ENCODE results near the gene CD247. TPM values are rescaled to one million over a fixed set of nuclear protein-coding genes. Genes with fewer than 3 reads are reported as not detected.

CD247 gene
- total RNA-seq, 1 experiment from 2014 or later = 1.4 TPM

DNA sequence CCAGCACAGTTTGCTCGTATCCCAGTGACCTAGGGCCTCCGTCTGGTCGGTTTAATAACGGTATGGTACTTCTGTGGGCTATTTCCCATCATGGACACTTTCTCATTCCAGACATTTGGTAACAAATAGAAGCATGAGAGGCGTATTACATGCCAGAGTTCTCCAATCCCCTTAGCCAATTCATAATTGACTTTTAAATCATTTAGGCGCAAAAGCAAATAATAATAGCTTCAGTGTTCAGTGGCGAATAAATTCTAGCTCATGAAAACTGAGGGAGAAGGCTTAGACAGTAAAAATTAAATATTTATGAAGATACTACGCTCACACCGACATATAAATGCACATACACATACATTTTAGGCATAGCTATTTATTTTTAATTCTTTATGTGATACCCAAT is 50.6 kb downstream of the CD247 start:
- H3K4me3 ChIP-seq (ENCODE audit: low read depth, low read length, poor library complexity, severe bottlenecking) = no peak overlapping the region
- BruUV-seq (replicated peaks) = no TSS peak

GRCh38 chr1:167467126-167467710 is 51.1 kb downstream of the CD247 start:
- intact Hi-C loops (cut with micrococcal nuclease; ENCODE audit: unreplicated experiment) = no loop called here
- H3K27me3 ChIP-seq (replicated peaks; ENCODE audit: insufficient read depth, low read depth, low read length, poor library complexity) = no peaks in the 10 kb centered on the region
- POLR2A ChIA-PET (ENCODE audit: low non-redundant PET) = no interaction called here
- no peak for DNase-seq (ENCODE audit: low spot score)
- H3K4me1 ChIP-seq (ENCODE audit: insufficient read depth, low read length, poor library complexity, severe bottlenecking) = no peaks in the 10 kb centered on the region
- H3K36me3 ChIP-seq (ENCODE audit: insufficient read depth, low read length, poor library complexity, severe bottlenecking) = no peaks in the 10 kb centered on the region
- BruUV-seq (replicated peaks) = no TSS peak
- H3K27ac ChIP-seq (ENCODE audit: low read depth, low read length, poor library complexity, severe bottlenecking) = no peak overlapping the region
- no peaks in the 10 kb centered on the region for H3K9me3 ChIP-seq (ENCODE audit: low read depth, low read length, poor library complexity, severe bottlenecking)
- TF ChIP-seq EZH2 (IDR thresholded peaks at IDR 0.05; ENCODE audit: borderline replicate concordance, low read depth, low read length, poor library complexity, severe bottlenecking) = no peak
- no peak for TF ChIP-seq CTCF (conservative IDR thresholded peaks at IDR 0.05; ENCODE audit: low read depth, low read length)
- no peak overlapping the region for H3K4me3 ChIP-seq (ENCODE audit: low read depth, low read length, poor library complexity, severe bottlenecking)
- CTCF ChIA-PET = interaction anchor here (0.7 kb wide), 1 partner anchor 133 kb away, joined by 6 read pairs; no protein-coding TSS in a partner anchor

More for the DNA sequence above, 50.6 kb downstream of the CD247 start:
- Histone ChIP-seq H3K4me1 (ENCODE audit: insufficient read depth, low read length, poor library complexity, severe bottlenecking) (no peaks in the 10 kb centered on the region), H3K36me3 (ENCODE audit: insufficient read depth, low read length, poor library complexity, severe bottlenecking) (no peaks in the 10 kb centered on the region), H3K27ac (ENCODE audit: low read depth, low read length, poor library complexity, severe bottlenecking) (no peak overlapping the region), H3K27me3 (replicated peaks; ENCODE audit: insufficient read depth, low read depth, low read length, poor library complexity) (no peaks in the 10 kb centered on the region), H3K9me3 (ENCODE audit: low read depth, low read length, poor library complexity, severe bottlenecking) (no peaks in the 10 kb centered on the region)
- POLR2A ChIA-PET (ENCODE audit: low non-redundant PET) = no interaction called here
- TF ChIP-seq EZH2 (IDR thresholded peaks at IDR 0.05; ENCODE audit: borderline replicate concordance, low read depth, low read length, poor library complexity, severe bottlenecking) (no peak), CTCF (conservative IDR thresholded peaks at IDR 0.05; ENCODE audit: low read depth, low read length) (no peak)
- intact Hi-C loops (cut with micrococcal nuclease; ENCODE audit: unreplicated experiment) = no loop called here
- CTCF ChIA-PET = no interaction called here
- no peak for DNase-seq (ENCODE audit: low spot score)

DNA sequence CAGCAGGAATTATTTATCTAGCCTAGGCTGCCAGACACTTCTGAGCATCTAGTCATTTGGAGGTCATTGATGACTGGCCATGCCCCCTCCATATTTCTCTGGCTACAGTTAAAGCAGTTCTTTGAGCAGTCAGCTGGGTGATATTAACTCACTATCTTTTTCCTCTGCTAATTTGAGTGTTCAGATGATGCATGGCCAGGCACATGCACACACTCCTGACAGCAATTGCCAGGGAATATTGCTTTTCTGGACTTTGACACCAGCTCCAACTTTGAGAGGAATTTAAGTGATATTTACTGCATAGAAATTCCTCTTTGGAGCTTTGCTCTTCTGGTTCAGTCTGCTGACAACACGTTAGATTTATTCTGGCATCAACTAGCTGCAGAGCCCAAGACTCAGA is 52.6 kb downstream of the CD247 start:
- no peak for TF ChIP-seq CTCF (conservative IDR thresholded peaks at IDR 0.05; ENCODE audit: low read depth, low read length)
- no peak for TF ChIP-seq EZH2 (IDR thresholded peaks at IDR 0.05; ENCODE audit: borderline replicate concordance, low read depth, low read length, poor library complexity, severe bottlenecking)
- Histone ChIP-seq H3K27me3 (replicated peaks; ENCODE audit: insufficient read depth, low read depth, low read length, poor library complexity) (no peaks in the 10 kb centered on the region), H3K36me3 (ENCODE audit: insufficient read depth, low read length, poor library complexity, severe bottlenecking) (no peaks in the 10 kb centered on the region), H3K27ac (ENCODE audit: low read depth, low read length, poor library complexity, severe bottlenecking) (no peak overlapping the region), H3K9me3 (ENCODE audit: low read depth, low read length, poor library complexity, severe bottlenecking) (no peaks in the 10 kb centered on the region), H3K4me1 (ENCODE audit: insufficient read depth, low read length, poor library complexity, severe bottlenecking) (no peaks in the 10 kb centered on the region), H3K4me3 (ENCODE audit: low read depth, low read length, poor library complexity, severe bottlenecking) (no peak overlapping the region)
- POLR2A ChIA-PET (ENCODE audit: low non-redundant PET) = no interaction called here
- intact Hi-C loops (cut with micrococcal nuclease; ENCODE audit: unreplicated experiment) = no loop called here
- no TSS peak for BruUV-seq (replicated peaks)
- DNase-seq (ENCODE audit: low spot score) = no peak
- CTCF ChIA-PET = no interaction called here
